H1 (cell line): ENCODE measurements around the gene RAD51B. TPM values are rescaled to one million over a fixed set of nuclear protein-coding genes. Genes with fewer than 3 reads are reported as not detected.

ENCODE experiments used
- CTCF ChIA-PET: fragments of 300-600 bp; sonication (Branson Sonifier 250); formaldehyde crosslinking; loops from one replicate; lab custom pipeline; 2021; ENCODE audit not compliant: partially characterized antibody; lab: Charles Lee
- POLR2A ChIA-PET: fragments of 300-600 bp; sonication (Branson Sonifier 250); formaldehyde crosslinking; loops from one replicate; lab custom pipeline; 2021; ENCODE audit warnings: inconsistent platforms; ENCODE audit not compliant: partially characterized antibody; lab: Charles Lee
- DNase-seq, 2 experiments: peaks; one replicate each; pipeline versions ENCODE4 v3.0.0 to v3.0.0-alpha.2; 2010 to 2022; ENCODE audit warnings: low spot score in 2 of 2, low read depth in 1 of 2, mixed read lengths in 1 of 2
- FAIRE-seq: peaks from 2 replicates; lab custom pipeline; 2011; peaks lifted over from hg19 to GRCh38; lab: Jason Lieb, UNC
- H2AFZ ChIP-seq: 2 replicates; pipeline ENCODE4 v1.8.1; 2012; ENCODE audit warnings: low read length, inconsistent platforms
- H2AK5ac ChIP-seq: 2 replicates; pipeline ENCODE4 v1.6.1; 2013; ENCODE audit warnings: low read depth, low read length
- H2BK120ac ChIP-seq: replicated peaks from 2 replicates; pipeline ENCODE3; 2013; ENCODE audit warnings: low read depth, low read length, inconsistent platforms
- H2BK12ac ChIP-seq: 2 replicates; pipeline ENCODE4 v1.6.1; 2013; ENCODE audit warnings: low read depth, low read length
- H2BK15ac ChIP-seq: 2 replicates; pipeline ENCODE4 v1.6.1; 2013; ENCODE audit warnings: low read length
- H2BK20ac ChIP-seq: 2 replicates; pipeline ENCODE4 v1.6.1; 2013; ENCODE audit warnings: low read length
- H2BK5ac ChIP-seq: 2 replicates; pipeline ENCODE4 v1.6.1; 2013; ENCODE audit warnings: low read depth, low read length
- H3K14ac ChIP-seq: 2 replicates; pipeline ENCODE4 v1.6.1; 2013; ENCODE audit warnings: inconsistent platforms; ENCODE audit not compliant: insufficient read length
- H3K18ac ChIP-seq: 2 replicates; pipeline ENCODE4 v1.6.1; 2013; ENCODE audit warnings: low read length; ENCODE audit errors: extremely low read depth
- H3K23ac ChIP-seq: 2 replicates; pipeline ENCODE4 v1.6.1; 2013; ENCODE audit warnings: inconsistent platforms; ENCODE audit not compliant: insufficient read length
- H3K23me2 ChIP-seq: 2 replicates; pipeline ENCODE4 v1.6.1; 2013; ENCODE audit warnings: low read depth, low read length
- H3K27ac ChIP-seq: 2 replicates; pipeline ENCODE4 v1.6.1; 2011; ENCODE audit warnings: low read depth, low read length, inconsistent platforms
- H3K27me3 ChIP-seq, 4 experiments: replicated peaks in 1 of 4; 1 replicate in 1 of 4; 2 replicates in 3 of 4; pipeline versions ENCODE4 v1.6.1 to v1.8.1; 2011 to 2013; ENCODE audit warnings: low read length in 3 of 4, mild to moderate bottlenecking in 3 of 4, inconsistent platforms in 2 of 4, mixed read lengths in 2 of 4, moderate library complexity in 1 of 4; ENCODE audit not compliant: control insufficient read depth in 3 of 4, insufficient read depth in 3 of 4; ENCODE audit errors: extremely low read depth in 1 of 4
- H3K36me3 ChIP-seq, 4 experiments: 2 replicates each; pipeline versions ENCODE4 v1.6.1 to v1.8.1; 2011 to 2013; ENCODE audit warnings: mild to moderate bottlenecking in 4 of 4, low read length in 3 of 4, moderate library complexity in 2 of 4, control low read depth in 1 of 4, inconsistent platforms in 1 of 4; ENCODE audit not compliant: insufficient read depth in 4 of 4, control insufficient read depth in 2 of 4
- H3K4ac ChIP-seq: replicated peaks from 2 replicates; pipeline ENCODE3; 2013; ENCODE audit warnings: low read length, low read depth, mixed read lengths, inconsistent platforms; ENCODE audit not compliant: insufficient read length
- H3K4me1 ChIP-seq, 4 experiments: replicated peaks in 1 of 4; 1 replicate in 1 of 4; 2 replicates in 3 of 4; pipeline versions ENCODE4 v1.6.1 to v1.8.1; 2011 to 2013; ENCODE audit warnings: low read length in 3 of 4, inconsistent platforms in 2 of 4, mixed read lengths in 1 of 4; ENCODE audit not compliant: insufficient read depth in 4 of 4, control insufficient read depth in 3 of 4
- H3K4me2 ChIP-seq, 2 experiments: 2 replicates each; pipeline versions ENCODE4 v1.6.1 to v1.8.1; 2011 to 2013; ENCODE audit warnings: low read depth in 2 of 2, low read length in 2 of 2, control low read depth in 1 of 2, inconsistent platforms in 1 of 2, mild to moderate bottlenecking in 1 of 2; ENCODE audit not compliant: insufficient read depth in 1 of 2
- H3K4me3 ChIP-seq, 4 experiments: fragments of 200-600, 300-600 bp in 1 of 4; sonication (generic), shearing (Covaris generic), sonication (Bioruptor Twin) in 1 of 4; 2 replicates each; pipeline versions ENCODE4 v1.5.1 to v1.8.1; 2011 to 2016; ENCODE audit warnings: low read length in 4 of 4, low read depth in 3 of 4, control low read depth in 2 of 4, inconsistent platforms in 2 of 4, mild to moderate bottlenecking in 2 of 4, mixed read lengths in 1 of 4, moderate library complexity in 1 of 4; ENCODE audit not compliant: insufficient read depth in 2 of 4; ENCODE audit errors: extremely low read depth in 1 of 4
- H3K56ac ChIP-seq: replicated peaks from 2 replicates; pipeline ENCODE3; 2013; ENCODE audit warnings: low read depth, mild to moderate bottlenecking, mixed read lengths, low read length, inconsistent platforms; ENCODE audit not compliant: insufficient read length
- H3K79me1 ChIP-seq: 2 replicates; pipeline ENCODE4 v1.6.1; 2013; ENCODE audit warnings: low read depth, low read length, control low read depth
- H3K79me2 ChIP-seq, 2 experiments: 2 replicates each; pipeline versions ENCODE4 v1.6.1 to v1.8.1; 2012 to 2013; ENCODE audit warnings: low read length in 2 of 2, mild to moderate bottlenecking in 2 of 2, inconsistent platforms in 1 of 2; ENCODE audit not compliant: insufficient read depth in 2 of 2, control insufficient read depth in 1 of 2
- H3K9ac ChIP-seq, 4 experiments: replicated peaks in 1 of 4; 1 replicate in 1 of 4; 2 replicates in 3 of 4; pipeline versions ENCODE4 v1.6.1 to v1.8.1; 2011 to 2013; ENCODE audit warnings: low read depth in 3 of 4, low read length in 3 of 4, control low read depth in 2 of 4, mild to moderate bottlenecking in 2 of 4, moderate library complexity in 2 of 4, inconsistent platforms in 1 of 4; ENCODE audit errors: extremely low read depth in 1 of 4
- H3K9me3 ChIP-seq, 2 experiments: 2 replicates each; pipeline versions ENCODE4 v1.6.1 to v1.8.1; 2012 to 2013; ENCODE audit warnings: mild to moderate bottlenecking in 2 of 2, moderate library complexity in 2 of 2, control low read depth in 1 of 2, inconsistent platforms in 1 of 2, low read depth in 1 of 2, low read length in 1 of 2, mixed read lengths in 1 of 2; ENCODE audit not compliant: insufficient read depth in 2 of 2
- H4K20me1 ChIP-seq, 2 experiments: replicated peaks in 1 of 2; 2 replicates each; pipeline versions ENCODE3 to v1.8.1; 2011 to 2013; ENCODE audit warnings: inconsistent platforms in 2 of 2, low read length in 2 of 2, mild to moderate bottlenecking in 1 of 2; ENCODE audit not compliant: insufficient read depth in 2 of 2, control insufficient read depth in 1 of 2
- H4K5ac ChIP-seq: 2 replicates; pipeline ENCODE4 v1.6.1; 2013; ENCODE audit warnings: low read length, low read depth, mixed read lengths, inconsistent platforms; ENCODE audit not compliant: insufficient read length
- H4K8ac ChIP-seq: 2 replicates; pipeline ENCODE4 v1.8.0; 2013; ENCODE audit warnings: mild to moderate bottlenecking, moderate library complexity, low read length, inconsistent platforms; ENCODE audit not compliant: insufficient read depth; ENCODE audit errors: extremely low read depth
- H4K91ac ChIP-seq: replicated peaks from 2 replicates; pipeline ENCODE3; 2013; ENCODE audit warnings: low read length, mixed read lengths, inconsistent platforms; ENCODE audit not compliant: insufficient read length
- WGBS, 2 experiments: shearing (Covaris generic) in 1 of 2; methylation state at CpG; one replicate each; pipeline versions ENCODE4 v1.1.6 to v1.1.7; 2013 to 2015; ENCODE audit warnings: low lambda C conversion rate in 2 of 2, mixed read lengths in 2 of 2, inconsistent platforms in 1 of 2, low coverage in 1 of 2, missing lambda C conversion rate in 1 of 2; ENCODE audit not compliant: insufficient replicate concordance in 2 of 2, insufficient coverage in 1 of 2, insufficient read length in 1 of 2; ENCODE audit errors: extremely low coverage in 1 of 2, missing lambda C conversion rate in 1 of 2; 5-methylcytosine and 5-hydroxymethylcytosine counted together
- polyA plus RNA-seq, 7 experiments: library from polyadenylated mRNA; depleted of rRNA in 3 of 7; stranded (reverse) in 5 of 7; unstranded in 2 of 7; fragments of >200 nt in 5 of 7; fragments of 200-250 nt in 2 of 7; gene quantifications; 1 replicate in 5 of 7; 2 replicates in 1 of 7; 4 replicates in 1 of 7; pipeline versions ENCODE4 v1.2.1 to v1.2.3, GENCODE V29; 2011 to 2013; ENCODE audit warnings: missing spikeins in 2 of 7, mixed read lengths in 2 of 7
- total RNA-seq: library from RNA; stranded (reverse); fragmentation: NEBNext Ultra II Directional; extraction: Animal tissue kit (Norgen Biotek cat#: 25700); gene quantifications from 2 replicates; pipeline ENCODE4 v1.2.1, GENCODE V29; 2021

Gene RAD51B
- total and polyA plus RNA-seq, 2 of the 8 experiments (the other 6 are each of a cell fraction or from before 2014, with no cell fraction given) = 3.9 to 14.9 TPM

DNA sequence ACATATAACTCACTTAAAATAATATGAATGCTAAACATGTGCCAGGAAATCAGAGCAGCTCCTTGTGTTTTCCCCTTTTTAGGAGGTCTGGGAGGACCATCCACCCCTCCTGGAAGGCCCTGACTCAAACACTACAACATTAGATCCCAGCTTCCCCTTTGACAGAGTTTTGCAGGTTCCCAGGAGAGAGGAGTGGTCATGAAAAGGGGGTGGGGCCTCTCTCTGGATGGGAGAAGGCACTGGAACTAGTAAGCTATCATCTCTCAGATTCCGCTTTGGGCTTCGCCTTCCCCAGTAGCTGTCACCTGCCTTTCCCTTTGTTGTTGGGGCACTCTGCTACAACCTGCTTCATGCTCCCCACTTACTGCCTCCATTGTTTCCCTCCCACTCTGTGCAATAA is 824.1 kb downstream of the RAD51B start:
- Histone ChIP-seq H3K9ac (no peak overlapping the region), H2BK12ac (no peak overlapping the region), H3K56ac (no peak overlapping the region), H3K36me3 (no peaks in the 10 kb centered on the region), H4K20me1 (no peaks in the 10 kb centered on the region), H2AK5ac (no peak overlapping the region), H2BK20ac (no peak overlapping the region), H3K18ac (no peak overlapping the region), H2BK120ac (no peak overlapping the region), H3K9me3 (peaks cover 5 to 7% of the 10 kb centered on the region in 2 experiments; a peak in 2 of 4 replicates), H3K4me2 (no peak overlapping the region), H4K8ac (no peak overlapping the region), H3K79me2 (no peaks in the 10 kb centered on the region), H4K91ac (no peak overlapping the region), H3K4ac (no peak overlapping the region), H3K27me3 (no peaks in the 10 kb centered on the region; a peak in 1 of 7 replicates), H3K23me2 (no peaks in the 10 kb centered on the region), H3K79me1 (no peaks in the 10 kb centered on the region), H3K23ac (no peak overlapping the region), H3K14ac (no peak overlapping the region), H3K4me3 (no peak overlapping the region; a peak in 1 of 8 replicates), H2BK15ac (no peak overlapping the region), H4K5ac (no peak overlapping the region), H2AFZ (no peak overlapping the region), H3K27ac (no peak overlapping the region), H2BK5ac (no peak overlapping the region), H3K4me1 (peaks cover 0 to 6% (median 4%) of the 10 kb centered on the region in 4 experiments; a peak in 4 of 7 replicates)
- ChIA-PET CTCF (interaction anchor here (0.9 to 1.4 kb wide), 6 partner anchors 10 to 235 kb away, joined by 3 to 6 read pairs (median 4); no protein-coding TSS in a partner anchor), POLR2A (no interaction called here)
- WGBS, 2 experiments = 69% methylated on average over 2 of the region's 2 CpGs; no CpG with 5 or more reads in 1 of the 2 experiments
- no peak for FAIRE-seq
- DNase-seq = no peak
